ENCODE measurements around the gene ZACN.
"Not testable (repeated sequence)": the region's sequence is repeated elsewhere in the genome, so short reads cannot be mapped to it uniquely, and the experiment has no call there.

Gene ZACN

DNA sequence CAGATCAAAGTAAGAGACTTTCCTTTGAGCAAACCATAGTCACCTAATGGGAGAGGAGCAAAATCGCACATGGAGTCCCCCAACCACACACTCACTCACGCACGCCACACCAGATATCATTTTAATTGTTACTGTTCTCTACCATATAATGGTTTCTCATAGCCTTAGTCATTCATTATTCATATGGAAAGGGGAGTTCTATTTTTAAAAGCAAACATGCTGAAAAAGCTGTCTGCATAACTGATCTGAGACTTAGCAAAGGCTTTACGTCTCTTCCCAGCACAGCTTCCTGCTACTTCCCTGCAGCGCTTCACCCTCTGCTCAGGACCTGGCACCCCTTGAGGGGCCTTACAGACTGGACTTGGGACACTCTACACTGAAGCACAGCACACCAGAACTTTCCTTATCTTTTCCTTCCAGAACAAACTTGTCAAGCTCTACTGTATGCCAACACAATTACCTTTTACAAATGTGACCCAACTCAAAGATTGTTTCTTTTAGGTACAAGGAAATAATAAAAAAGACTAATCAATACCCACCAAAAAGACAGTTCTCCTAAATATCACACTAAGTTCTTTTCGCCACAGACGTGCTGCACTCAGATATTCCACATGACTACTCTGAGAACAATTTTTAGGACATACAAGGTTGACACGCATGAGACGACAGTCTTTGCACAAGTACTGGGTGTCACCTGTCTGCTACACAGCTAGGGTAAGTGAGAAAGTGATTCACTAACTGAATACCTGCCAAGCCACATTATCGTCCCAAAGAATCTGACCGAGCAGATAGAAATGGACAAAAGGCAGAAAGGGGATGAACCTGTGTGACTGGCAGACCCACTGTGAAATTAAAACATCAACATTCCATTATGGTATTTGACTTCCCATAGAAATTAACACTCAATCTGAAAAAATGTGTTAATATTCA lies 28.2 kb upstream of the ZACN start:
- in situ Hi-C loops (cut with HindIII; ENCODE audit: low pct_ligation_motif_present, low pct_unique_long_range_greater_than_20kb, low sequenced_read_pairs) = no loop called here
- peak; percentile 70 for DNase-seq

DNA sequence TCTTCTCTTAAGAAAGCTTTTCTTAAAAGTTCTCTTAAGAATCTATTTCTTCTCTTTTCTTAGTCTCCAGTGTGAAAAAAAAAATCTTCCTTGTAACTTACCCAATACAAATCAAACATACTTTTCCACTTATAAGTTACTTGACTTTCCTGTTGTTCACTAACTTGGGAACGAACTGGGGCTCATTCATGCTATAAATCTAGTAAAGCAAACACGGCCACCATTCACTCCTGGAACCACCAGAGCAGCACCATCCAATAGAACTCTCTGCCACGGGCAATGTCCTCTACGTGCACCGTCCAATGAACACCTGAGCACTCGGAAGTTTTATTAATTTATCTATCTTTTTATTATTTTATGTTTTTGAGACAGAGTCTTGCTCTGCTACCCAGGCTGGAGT lies 27.4 kb upstream of the ZACN start:
- peak; percentile 65 for DNase-seq
- in situ Hi-C loops (cut with HindIII; ENCODE audit: low pct_ligation_motif_present, low pct_unique_long_range_greater_than_20kb, low sequenced_read_pairs) = no loop called here

DNA sequence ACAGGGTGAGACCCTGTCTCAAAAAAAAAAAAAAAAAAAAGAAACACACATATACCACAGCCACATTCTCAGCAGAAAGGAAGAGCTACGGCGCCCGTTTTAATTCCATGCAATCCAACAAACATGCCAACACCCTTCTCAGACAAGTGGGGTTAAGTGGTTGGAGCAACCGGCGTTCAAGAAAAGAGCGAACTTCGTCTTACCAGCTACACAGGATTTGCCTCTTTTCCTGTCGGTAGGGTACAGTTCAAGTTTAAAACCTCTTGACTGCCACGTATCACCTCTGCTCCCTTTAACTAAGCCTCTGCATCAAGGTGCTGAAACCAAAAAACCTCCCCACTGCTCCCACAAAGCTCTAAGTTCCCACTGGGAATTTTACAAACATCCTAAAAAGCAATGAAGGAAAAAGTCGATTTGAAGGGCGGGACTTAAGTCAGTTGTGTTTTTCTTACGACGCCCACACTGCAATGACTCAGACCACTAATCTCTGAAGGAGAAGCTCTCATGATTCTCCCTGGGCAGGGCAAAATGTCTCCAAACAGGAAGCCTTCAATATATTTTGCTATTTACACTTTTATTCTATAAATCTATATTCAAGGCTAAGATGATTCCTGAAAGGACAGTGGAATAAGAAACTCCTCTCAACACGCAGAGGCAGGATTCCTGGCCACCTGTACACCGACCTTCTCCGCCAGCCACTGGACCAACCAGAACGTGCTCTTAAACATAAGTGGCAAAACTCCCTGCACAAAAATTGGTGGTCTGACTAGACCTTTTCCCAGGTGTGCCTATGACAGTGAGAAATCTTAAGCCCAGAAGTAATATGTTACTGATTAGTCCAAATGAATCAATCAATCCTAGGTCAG lies 25.5 kb upstream of the ZACN start:
- DNase-seq = peak; percentile 35
- in situ Hi-C loops (cut with HindIII; ENCODE audit: low pct_ligation_motif_present, low pct_unique_long_range_greater_than_20kb, low sequenced_read_pairs) = no loop called here

DNA sequence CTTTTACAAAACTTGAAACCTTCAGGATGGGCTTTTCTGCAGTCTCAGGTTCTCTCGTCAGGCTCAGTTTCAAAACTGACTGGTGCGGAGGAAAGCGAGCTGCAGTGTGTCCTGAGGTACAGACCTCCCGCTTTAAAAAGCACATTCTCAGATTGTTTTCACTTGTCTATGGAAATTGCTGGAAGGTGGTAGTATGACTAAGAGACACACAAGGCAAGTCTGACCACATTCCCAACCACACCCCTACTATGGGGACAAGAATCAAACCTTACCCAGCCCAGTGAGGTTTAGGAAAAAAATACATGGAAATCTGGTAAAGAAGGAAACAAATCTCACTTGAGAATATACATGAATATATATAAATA lies 24.9 kb upstream of the ZACN start:
- in situ Hi-C loops (cut with HindIII; ENCODE audit: low pct_ligation_motif_present, low pct_unique_long_range_greater_than_20kb, low sequenced_read_pairs) = no loop called here
- no peak for DNase-seq

DNA sequence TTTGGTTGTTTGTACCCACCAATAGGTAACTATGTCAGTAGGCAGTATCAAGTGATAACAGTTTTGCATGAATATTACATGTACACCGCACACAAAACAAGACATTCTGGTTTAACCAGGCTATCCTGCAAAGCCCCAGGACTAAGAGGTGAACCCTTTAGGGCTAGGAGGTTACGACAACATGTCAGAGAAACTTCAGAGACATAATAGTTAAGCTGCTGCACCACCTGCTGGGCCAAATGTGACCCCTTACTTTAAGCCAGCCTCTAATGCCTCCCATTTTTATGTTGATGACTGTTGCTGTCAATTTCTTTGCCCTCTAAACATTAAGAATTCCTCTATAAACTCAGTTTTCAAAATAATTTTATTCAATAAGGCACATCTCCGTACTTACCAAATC lies 22.1 kb upstream of the ZACN start:
- in situ Hi-C loops (cut with HindIII; ENCODE audit: low pct_ligation_motif_present, low pct_unique_long_range_greater_than_20kb, low sequenced_read_pairs) = no loop called here

DNA sequence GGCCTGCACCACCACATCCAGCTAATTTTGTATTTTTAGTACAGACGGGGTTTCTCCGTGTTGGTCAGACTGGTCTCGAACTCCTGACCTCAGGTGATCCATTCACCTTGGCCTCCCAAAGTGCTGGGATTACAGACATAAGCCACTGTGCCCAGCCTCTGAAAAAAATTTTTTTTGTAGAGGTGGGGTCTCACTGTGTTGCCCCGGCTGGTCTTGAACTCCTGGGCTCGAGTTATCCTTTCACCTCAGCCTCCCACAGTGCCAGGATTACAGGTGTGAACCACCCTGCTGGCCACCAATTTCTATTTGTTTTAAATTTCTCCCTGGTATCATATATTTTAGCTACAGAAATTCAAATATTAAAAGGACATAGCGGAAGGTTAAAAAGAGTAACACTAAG lies 20.7 kb upstream of the ZACN start:
- DNase-seq; in situ Hi-C loops (cut with HindIII; ENCODE audit: low pct_ligation_motif_present, low pct_unique_long_range_greater_than_20kb, low sequenced_read_pairs): not testable (repeated sequence)

More for the DNA sequence above, 22.1 kb upstream of the ZACN start:
- no peak for DNase-seq

DNA sequence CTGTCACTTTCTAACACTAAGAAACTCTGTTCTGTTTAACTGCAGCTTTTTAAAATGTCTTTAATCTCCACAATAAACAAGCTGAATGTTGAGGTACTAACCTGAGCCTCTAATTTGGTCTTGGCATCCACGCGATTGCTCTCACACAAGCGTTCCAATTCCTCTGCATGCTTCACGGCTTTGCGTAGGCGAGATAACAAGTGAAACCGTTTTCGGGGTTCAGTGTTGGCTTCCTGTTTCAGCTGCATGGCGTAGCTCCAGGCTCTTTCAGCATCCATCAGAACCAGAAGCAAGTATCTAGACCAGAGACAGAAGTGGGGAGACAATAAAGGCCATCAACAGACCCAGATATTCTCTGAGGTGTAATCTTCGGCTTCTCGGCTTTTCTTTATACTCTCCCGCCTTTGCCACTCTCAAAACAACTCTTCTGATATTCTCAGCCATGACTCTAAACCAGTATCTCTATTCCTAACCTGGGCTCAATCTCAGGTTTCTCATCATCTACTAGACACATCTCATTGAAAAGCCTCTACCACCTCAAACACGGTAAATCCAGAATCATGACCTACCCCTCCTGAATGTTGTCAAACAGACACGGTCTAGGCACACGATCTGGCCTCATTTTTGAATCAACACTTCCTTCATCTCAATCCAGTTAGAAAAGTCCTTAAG lies 15.0 kb upstream of the ZACN start:
- in situ Hi-C loops (cut with HindIII; ENCODE audit: low pct_ligation_motif_present, low pct_unique_long_range_greater_than_20kb, low sequenced_read_pairs) = no loop called here
- DNase-seq = no peak

DNA sequence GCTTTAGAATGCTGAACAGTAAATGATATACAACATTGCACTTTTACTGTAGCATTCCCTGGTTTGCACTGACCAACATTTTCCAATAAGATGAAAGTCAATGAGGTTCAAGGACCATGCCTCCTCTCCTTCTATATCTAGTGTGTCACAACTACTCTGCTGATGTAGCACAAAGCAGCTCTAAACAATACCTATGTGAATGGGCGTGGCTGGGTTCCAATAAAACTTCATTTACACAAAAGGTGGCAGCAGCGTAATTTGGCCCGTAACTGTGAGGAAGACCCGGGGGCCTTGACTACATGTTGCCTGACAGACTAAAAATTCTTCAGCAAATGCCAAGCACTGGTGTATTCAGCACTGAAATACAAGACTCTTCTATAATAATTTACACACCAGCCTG lies 13.2 kb upstream of the ZACN start:
- in situ Hi-C loops (cut with HindIII; ENCODE audit: low pct_ligation_motif_present, low pct_unique_long_range_greater_than_20kb, low sequenced_read_pairs) = no loop called here
- DNase-seq = no peak

DNA sequence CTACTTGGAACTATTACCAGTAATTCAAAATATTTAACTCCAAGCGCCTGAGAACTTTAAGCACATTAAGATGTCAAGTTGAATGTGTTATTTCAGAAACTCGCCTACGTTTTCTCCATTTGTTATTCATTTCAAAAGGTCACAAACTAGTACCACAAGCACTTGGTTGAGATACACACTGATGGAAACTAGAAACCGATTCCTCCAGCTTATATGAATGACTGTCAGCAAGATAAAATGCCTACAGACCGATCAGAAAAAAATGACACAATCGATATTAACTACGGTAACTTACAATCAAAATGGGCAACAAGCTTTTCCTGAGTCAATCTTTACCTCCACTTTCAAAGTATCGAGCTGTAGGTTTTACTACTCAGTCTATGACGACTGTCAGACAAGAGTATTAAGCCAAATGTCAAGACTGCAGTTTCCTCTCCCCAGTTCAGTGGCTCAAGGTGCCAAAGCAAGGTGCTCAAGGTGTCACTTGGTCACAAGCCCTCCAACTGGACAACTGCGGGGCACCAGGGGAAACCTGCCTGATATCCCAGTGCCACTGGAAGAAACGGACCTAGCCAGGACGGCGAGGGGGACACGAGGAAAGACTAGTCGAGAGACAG lies 7.3 kb upstream of the ZACN start:
- DNase-seq = no peak
- in situ Hi-C loops (cut with HindIII; ENCODE audit: low pct_ligation_motif_present, low pct_unique_long_range_greater_than_20kb, low sequenced_read_pairs) = no loop called here

DNA sequence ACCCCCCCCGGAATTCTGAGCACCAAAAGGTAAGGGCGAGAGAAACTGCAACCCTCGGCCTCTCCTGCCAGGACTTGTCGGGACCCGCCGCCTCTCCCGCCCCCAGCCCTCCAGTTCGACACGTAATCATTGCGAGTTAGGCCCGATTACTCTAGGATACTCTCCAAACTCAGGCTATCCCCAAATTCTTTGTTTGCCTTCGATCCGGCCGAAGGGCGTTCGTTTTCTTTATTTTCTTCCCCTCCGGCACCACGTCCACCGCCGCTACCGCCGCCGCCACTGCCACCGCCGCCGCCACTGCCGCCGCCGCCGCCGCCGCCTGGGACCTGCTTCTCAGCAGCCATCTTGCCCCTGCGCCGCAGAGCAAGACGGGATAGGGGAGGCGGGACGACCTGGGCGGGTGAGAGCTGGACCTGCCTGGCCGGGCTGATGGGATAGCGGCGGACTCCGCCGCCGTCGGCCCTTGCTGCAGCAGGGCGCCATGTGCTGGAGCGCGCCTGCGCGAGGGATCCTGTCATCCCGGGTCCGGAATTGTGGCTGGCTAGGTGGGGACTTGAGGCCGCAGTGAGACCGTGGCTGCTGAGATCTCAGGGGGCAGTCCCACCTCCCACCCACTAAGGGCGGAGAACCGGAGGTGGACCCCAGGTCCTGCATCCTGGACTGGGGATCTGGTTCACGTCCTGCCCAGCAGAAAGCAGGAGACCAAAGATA lies 6.7 kb upstream of the ZACN start, which contains the start of gene SRP68:
Gene SRP68 (minus strand): TSS at position 370 of the 711 bp plus-strand sequence. CDS start 26 bp downstream, at position 344.
- in situ Hi-C loops (cut with HindIII; ENCODE audit: low pct_ligation_motif_present, low pct_unique_long_range_greater_than_20kb, low sequenced_read_pairs) = no loop called here
- peak; percentile 94 for DNase-seq

DNA sequence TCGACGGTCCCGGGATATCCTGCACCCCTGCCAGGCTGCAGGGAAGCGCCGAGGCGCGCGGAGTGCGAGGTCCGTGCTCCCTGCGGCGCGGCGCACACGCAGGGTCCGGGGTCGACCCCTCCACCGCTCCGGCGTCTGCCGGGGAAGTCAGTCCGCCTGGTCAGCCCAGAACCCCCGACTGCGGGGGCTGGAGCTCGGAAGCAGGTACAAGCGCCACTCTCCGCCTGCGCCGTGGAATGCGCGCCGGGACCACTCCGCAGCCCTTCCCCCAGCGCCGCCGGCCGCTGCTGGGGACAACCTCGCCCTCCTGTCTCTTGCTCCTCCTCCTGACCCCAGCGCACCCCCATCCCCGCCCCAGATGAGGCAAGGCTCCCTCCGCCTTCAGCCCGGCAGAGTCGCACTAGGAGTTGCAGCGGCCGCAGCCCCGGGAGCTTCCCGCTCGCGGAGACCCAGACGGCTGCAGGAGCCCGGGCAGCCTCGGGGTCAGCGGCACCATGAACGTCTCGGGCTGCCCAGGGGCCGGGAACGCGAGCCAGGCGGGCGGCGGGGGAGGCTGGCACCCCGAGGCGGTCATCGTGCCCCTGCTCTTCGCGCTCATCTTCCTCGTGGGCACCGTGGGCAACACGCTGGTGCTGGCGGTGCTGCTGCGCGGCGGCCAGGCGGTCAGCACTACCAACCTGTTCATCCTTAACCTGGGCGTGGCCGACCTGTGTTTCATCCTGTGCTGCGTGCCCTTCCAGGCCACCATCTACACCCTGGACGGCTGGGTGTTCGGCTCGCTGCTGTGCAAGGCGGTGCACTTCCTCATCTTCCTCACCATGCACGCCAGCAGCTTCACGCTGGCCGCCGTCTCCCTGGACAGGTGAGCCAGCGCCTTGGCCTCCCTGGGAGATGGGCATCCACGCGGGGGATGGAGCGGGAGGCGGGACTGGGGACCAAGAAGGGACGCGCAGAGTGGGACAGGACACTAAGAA lies 4.3 kb upstream of the ZACN start, which contains the start of gene GALR2:
Gene GALR2 (plus strand): TSS at position 392 of the 974 bp plus-strand sequence. CDS start 103 bp downstream, at position 495.
- no peak for DNase-seq
- in situ Hi-C loops (cut with HindIII; ENCODE audit: low pct_ligation_motif_present, low pct_unique_long_range_greater_than_20kb, low sequenced_read_pairs) = no loop called here

DNA sequence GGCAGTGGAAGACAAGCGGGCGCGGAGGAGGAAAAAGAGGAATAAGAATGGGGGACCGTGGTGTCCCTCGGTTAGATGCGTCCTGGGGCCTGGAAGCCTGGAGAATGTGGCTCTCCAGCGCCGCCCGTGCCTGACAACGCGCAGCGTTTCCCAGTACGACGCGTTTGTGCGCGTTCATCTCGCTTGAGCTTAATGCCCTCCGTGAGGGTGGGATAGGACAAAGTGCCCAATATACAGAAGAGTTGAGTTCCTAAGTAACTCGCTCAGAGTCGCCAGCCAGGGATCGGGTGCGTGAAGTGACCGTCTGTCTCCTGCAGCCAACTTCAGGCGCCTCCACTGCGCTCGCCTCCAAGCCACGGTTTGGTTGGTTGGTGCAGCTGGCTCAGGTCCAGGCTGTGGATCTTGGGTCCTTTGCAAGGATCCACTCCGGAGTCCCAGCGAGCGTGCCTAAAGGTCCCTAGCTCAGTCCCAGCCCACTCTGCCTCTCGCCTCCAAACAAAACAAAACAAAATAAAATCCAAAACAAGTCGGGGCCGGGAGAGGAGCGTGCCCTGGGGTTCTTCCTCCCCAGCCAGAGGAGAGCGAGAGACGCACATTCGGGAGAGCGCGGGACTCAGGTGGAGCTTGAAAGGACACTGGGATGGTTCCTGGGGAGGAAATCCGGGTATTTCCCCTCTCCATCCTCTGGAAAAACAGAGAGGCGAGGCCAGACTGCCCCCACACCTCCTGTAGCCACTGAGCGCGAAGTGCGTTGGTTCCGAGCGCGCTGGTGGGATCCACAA lies 3.4 kb upstream of the ZACN start:
- DNase-seq = peak; percentile 35

DNA sequence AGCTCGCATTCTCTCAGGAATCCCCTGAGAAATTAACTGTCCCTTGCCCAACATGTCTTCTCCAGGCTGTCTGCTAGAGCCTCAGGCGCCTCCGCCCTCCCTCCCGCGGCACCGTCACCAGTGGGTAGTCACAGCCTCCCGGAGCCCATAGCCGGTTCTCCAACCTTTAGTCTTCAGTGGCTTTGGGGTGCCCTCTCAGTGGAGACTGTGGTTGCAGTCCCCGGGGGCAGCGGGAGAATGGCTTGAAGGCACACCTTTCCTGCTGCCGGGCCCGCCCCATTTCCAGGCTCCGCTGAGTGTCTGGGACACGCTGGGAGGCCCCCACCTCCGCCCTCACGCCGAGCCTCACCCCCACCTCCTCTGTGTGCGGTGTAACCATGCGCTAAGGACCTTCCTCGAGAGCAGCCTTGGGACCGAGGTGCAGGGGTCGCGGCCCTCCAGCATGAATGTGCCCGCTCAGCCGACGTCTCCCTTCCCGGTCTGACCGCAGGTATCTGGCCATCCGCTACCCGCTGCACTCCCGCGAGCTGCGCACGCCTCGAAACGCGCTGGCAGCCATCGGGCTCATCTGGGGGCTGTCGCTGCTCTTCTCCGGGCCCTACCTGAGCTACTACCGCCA lies 2.7 kb upstream of the ZACN start:
- no peak for DNase-seq
- in situ Hi-C loops (cut with HindIII; ENCODE audit: low pct_ligation_motif_present, low pct_unique_long_range_greater_than_20kb, low sequenced_read_pairs) = no loop called here

More for the DNA sequence above, 3.4 kb upstream of the ZACN start:
- in situ Hi-C loops (cut with HindIII; ENCODE audit: low pct_ligation_motif_present, low pct_unique_long_range_greater_than_20kb, low sequenced_read_pairs) = no loop called here

DNA sequence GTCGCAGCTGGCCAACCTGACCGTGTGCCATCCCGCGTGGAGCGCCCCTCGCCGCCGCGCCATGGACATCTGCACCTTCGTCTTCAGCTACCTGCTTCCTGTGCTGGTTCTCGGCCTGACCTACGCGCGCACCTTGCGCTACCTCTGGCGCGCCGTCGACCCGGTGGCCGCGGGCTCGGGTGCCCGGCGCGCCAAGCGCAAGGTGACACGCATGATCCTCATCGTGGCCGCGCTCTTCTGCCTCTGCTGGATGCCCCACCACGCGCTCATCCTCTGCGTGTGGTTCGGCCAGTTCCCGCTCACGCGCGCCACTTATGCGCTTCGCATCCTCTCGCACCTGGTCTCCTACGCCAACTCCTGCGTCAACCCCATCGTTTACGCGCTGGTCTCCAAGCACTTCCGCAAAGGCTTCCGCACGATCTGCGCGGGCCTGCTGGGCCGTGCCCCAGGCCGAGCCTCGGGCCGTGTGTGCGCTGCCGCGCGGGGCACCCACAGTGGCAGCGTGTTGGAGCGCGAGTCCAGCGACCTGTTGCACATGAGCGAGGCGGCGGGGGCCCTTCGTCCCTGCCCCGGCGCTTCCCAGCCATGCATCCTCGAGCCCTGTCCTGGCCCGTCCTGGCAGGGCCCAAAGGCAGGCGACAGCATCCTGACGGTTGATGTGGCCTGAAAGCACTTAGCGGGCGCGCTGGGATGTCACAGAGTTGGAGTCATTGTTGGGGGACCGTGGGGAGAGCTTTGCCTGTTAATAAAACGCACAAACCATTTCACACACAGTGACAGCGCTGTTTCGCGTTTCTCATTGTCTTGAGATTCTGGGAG lies 2.0 kb upstream of the ZACN start:
- DNase-seq = no peak
- in situ Hi-C loops (cut with HindIII; ENCODE audit: low pct_ligation_motif_present, low pct_unique_long_range_greater_than_20kb, low sequenced_read_pairs) = no loop called here

DNA sequence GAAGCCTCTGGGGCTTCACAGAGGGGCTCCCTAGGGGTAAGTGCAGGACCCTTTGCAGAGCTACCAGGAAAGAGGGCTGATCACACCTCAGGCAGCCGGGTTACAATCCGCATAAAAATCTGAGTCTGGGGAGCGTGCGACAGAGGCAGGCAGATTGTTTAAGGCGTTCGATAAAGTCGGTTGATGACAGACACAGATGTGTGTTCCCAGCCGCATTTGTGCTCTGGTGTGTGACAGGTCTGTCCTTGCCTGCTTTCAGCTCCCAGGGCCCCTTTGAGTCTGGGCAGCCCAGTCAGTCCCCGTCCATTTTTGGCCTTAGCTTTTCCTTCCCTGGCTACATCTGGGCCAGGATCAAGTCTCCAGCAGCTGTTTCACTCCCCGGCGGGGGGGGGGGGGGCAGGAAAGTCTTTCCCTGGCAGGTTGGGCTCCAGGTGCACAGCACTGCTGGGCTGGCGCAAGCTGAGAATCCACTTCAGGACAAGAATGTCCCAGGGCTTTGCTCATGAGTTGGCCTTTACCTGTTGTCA lies 1.3 kb upstream of the ZACN start:
- no peak for DNase-seq
- in situ Hi-C loops (cut with HindIII; ENCODE audit: low pct_ligation_motif_present, low pct_unique_long_range_greater_than_20kb, low sequenced_read_pairs) = no loop called here

All from ACHN (cell line).